WI38 (cell line): ENCODE results near the gene TOP2B.

ENCODE experiments used
- H3K4me3 ChIP-seq: 2 replicates; pipeline ENCODE4 v1.5.1; 2011; ENCODE audit warnings: low read depth, mild to moderate bottlenecking, control low read depth, low read length
- TF ChIP-seq, protein P1 (sequence below): IDR thresholded peaks from 2 replicates; pipeline ENCODE4 v1.5.1; 2012; ENCODE audit warnings: low read depth, mild to moderate bottlenecking, control low read depth, low read length

TOP2B gene

DNA sequence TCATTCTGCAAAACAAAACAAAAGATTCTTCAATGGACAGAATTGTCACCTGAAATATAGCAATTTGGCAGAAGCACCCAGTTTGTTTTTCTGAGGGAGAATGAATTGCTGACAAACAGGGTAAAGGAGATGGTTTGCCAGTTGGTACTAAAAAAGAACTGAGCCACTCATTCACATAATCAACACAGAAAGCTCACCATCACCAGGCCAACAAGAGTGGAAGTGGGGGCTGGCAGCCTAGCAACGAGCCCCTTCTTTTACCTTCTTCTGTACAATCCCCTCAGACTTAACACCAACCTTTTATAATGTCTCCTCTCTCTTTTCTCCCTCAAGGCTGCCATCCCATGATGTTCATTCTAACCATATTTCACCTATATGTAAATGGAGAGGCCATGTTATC is 5.9 kb downstream of the TOP2B start:
- H3K4me3 ChIP-seq, result no peak overlapping the region
- TF ChIP-seq, protein P1, sequence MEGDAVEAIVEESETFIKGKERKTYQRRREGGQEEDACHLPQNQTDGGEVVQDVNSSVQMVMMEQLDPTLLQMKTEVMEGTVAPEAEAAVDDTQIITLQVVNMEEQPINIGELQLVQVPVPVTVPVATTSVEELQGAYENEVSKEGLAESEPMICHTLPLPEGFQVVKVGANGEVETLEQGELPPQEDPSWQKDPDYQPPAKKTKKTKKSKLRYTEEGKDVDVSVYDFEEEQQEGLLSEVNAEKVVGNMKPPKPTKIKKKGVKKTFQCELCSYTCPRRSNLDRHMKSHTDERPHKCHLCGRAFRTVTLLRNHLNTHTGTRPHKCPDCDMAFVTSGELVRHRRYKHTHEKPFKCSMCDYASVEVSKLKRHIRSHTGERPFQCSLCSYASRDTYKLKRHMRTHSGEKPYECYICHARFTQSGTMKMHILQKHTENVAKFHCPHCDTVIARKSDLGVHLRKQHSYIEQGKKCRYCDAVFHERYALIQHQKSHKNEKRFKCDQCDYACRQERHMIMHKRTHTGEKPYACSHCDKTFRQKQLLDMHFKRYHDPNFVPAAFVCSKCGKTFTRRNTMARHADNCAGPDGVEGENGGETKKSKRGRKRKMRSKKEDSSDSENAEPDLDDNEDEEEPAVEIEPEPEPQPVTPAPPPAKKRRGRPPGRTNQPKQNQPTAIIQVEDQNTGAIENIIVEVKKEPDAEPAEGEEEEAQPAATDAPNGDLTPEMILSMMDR, result no peak

GRCh38 chr3:25657293-25657692 is 7.4 kb downstream of the TOP2B start:
- TF ChIP-seq, protein P1, result no peak
- H3K4me3 ChIP-seq, result no peak overlapping the region

GRCh38 chr3:25655659-25656058 is 9.0 kb downstream of the TOP2B start:
- H3K4me3 ChIP-seq, result no peak overlapping the region
- TF ChIP-seq, protein P1, result no peak

DNA sequence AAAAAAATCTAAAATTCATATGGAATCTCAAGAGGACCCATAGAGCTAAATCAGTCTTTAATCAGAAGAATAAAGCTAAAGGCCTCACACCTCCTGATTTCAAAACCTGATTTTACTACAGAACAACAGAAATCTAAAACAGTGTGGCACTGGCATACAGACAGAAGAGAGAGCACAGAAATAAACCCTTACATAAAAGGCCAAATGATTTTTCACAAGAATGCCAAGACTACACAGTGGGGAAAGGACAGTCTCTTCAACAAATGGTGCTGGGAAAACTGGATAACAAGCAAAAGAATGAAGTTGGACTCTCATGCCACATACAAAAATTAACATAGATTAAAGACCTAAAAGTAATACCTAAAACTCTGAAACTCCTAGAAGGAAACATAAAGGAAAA is 10.1 kb downstream of the TOP2B start:
- TF ChIP-seq, protein P1, result no peak
- H3K4me3 ChIP-seq, result no peak overlapping the region

DNA sequence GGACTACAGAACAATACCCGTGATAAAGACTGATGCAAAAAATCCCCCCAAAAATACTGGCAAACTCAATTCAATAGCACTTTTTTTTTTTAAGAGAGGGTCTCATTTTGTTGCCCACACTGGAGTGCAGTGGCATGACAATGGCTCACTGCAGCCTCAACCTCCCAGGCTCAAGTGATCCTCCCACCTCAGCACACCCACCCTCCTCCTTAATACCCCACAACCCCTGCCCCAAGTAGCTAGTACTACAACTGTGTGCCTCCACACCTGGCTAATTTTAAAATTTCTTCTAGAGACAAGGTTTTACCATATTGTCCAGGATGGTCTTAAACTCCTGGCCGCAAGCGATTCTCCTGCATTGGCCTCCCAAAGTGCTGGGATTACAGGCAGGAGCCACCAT is 11.4 kb downstream of the TOP2B start:
- no peak overlapping the region for H3K4me3 ChIP-seq
- TF ChIP-seq, protein P1, result no peak

GRCh38 chr3:25652921-25653320 is 11.8 kb downstream of the TOP2B start:
- H3K4me3 ChIP-seq, result no peak overlapping the region
- TF ChIP-seq, protein P1, result no peak

DNA sequence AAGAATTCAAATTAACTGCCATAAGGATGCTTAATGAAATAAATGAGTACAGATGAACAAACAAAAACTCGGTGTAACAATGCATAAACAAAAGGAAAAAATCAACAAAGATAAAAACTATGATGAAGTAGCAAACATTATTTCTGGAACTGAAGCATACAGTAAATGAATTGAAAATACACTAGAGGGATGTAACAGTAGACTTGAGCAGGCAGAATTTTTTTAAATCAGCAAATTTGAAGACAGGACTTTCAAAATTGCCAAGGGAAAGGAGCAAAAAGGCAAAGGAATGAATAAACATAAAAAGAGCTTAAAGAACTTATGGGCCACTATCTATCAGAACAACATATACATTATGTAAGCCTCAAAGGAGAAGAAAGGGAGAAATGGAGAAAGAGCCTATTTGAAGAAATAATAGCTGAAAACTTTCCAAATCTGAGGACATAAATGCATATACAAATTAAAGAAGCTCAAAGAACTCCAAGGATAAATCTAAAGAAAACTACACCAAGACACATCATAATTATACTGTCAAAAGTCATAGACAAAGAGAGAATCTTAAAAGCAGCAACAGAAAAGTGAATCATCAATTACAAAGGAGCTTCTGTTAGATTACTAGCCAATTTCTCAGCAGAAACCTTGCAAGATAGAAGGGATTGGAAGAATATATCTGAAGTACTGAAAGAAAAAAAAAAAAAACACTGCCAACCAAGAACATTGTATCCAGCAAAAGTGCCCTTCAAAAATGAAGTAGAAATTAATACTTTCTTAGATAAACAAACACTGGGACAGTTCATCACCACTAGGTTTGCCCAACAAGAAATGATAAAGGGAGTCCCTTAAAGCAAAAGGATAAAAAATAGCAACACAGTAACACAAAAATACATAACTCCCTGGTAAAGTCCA is 15.5 kb downstream of the TOP2B start:
- TF ChIP-seq, protein P1, result no peak
- H3K4me3 ChIP-seq, result no peak overlapping the region
